ENCODE results near the gene NFAT5.

DNA sequence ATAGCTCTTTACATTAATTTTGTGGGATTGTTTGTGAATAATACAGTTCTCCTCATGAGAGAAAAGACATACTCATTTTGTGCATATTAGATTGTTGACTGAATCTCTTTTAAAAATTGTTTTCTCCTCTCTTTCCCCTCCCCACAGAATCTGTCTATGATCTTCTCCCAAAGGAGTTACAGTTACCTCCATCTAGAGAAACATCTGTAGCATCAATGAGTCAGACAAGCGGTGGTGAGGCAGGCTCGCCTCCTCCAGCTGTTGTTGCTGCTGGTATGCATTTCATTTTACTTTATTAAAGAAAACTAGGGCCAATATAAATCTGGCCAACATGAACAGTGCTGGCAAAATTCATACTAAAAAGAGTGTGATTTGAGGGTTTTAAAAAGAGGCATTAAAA is 60.5 kb downstream of the NFAT5 start:
- no peak for TF ChIP-seq CTCF (IDR thresholded peaks at IDR 0.05)
- no peak for TF ChIP-seq POLR2A (IDR thresholded peaks at IDR 0.05)
